GM20431 (cell line): Measurements from ENCODE around the gene LMF1.
"Not testable (repeated sequence)": the region's sequence is repeated elsewhere in the genome, so short reads cannot be mapped to it uniquely, and the experiment has no call there.

Source experiments
- in situ Hi-C: fragments of 300-500 bp; cut with MseI, MboI; formaldehyde crosslinking; loops from one replicate; pipeline ENCODE4 v1.15.0; 2020; ENCODE audit warnings: low sequenced_read_pairs; ENCODE audit not compliant: unreplicated experiment

The LMF1 gene

GRCh38 chr16:842061-842476 lies 128.7 kb downstream of the LMF1 start:
- in situ Hi-C loops: no loop called here

- in situ Hi-C loops: no loop called here
These were observed 129.2 kb downstream of the LMF1 start for GRCh38 chr16:841455-842060.

GRCh38 chr16:840561-841454 lies 130.0 kb downstream of the LMF1 start:
- in situ Hi-C loops: no loop called here

GRCh38 chr16:839643-840408 lies 131.0 kb downstream of the LMF1 start:
- in situ Hi-C loops: no loop called here

GRCh38 chr16:838741-839140 lies 132.0 kb downstream of the LMF1 start:
- in situ Hi-C loops: no loop called here

- in situ Hi-C loops: not testable (repeated sequence)
These were observed 134.0 kb downstream of the LMF1 start for GRCh38 chr16:836822-837221.

- in situ Hi-C loops: no loop called here
These were observed 134.6 kb downstream of the LMF1 start for GRCh38 chr16:836221-836620.

GRCh38 chr16:835373-835772 lies 135.4 kb downstream of the LMF1 start:
- in situ Hi-C loops: no loop called here

GRCh38 chr16:833411-833810 lies 137.4 kb downstream of the LMF1 start:
- in situ Hi-C loops: no loop called here

GRCh38 chr16:832652-833336 lies 138.0 kb downstream of the LMF1 start:
- in situ Hi-C loops: no loop called here

- in situ Hi-C loops: no loop called here
These were observed 139.0 kb downstream of the LMF1 start for GRCh38 chr16:831571-832413.

GRCh38 chr16:830871-831570 lies 139.8 kb downstream of the LMF1 start:
- in situ Hi-C loops: no loop called here

- in situ Hi-C loops: no loop called here
These were observed 140.5 kb downstream of the LMF1 start for GRCh38 chr16:830107-830870.

- in situ Hi-C loops: no loop called here
These were observed 141.9 kb downstream of the LMF1 start for GRCh38 chr16:828891-829290.

GRCh38 chr16:827513-827912 lies 143.3 kb downstream of the LMF1 start:
- in situ Hi-C loops: no loop called here

- in situ Hi-C loops: no loop called here
These were observed 145.3 kb downstream of the LMF1 start for GRCh38 chr16:825341-826061.

GRCh38 chr16:824601-825000 lies 146.2 kb downstream of the LMF1 start:
- in situ Hi-C loops: no loop called here
